Neural progenitor cell (in vitro differentiated cells): ENCODE results near the gene RNF214. TPM values are rescaled to one million over a fixed set of nuclear protein-coding genes. Genes with fewer than 3 reads are reported as not detected.
A peak's percentile ranks its signal among the peaks of the same experiment; 100 is the strongest.

ENCODE experiments used
- DNase-seq: peaks from one replicate; pipeline ENCODE4 v3.0.0-alpha.2; 2016; ENCODE audit warnings: low spot score
- H2AFZ ChIP-seq: fragments of 200-600 bp; sonication (generic); replicated peaks from 2 replicates; pipeline ENCODE4 v1.6.1; 2016; ENCODE audit warnings: antibody characterized with exemption
- H3F3A ChIP-seq: fragments of 200-600 bp; sonication (generic); 2 replicates; pipeline ENCODE4 v1.6.1; 2016; ENCODE audit warnings: antibody characterized with exemption, low read depth
- H3K27ac ChIP-seq: fragments of 200-600 bp; sonication (generic); 2 replicates; pipeline ENCODE4 v1.5.1; 2016; ENCODE audit warnings: mild to moderate bottlenecking
- H3K27me3 ChIP-seq: fragments of 200-600 bp; sonication (generic); 2 replicates; pipeline ENCODE4 v1.6.1; 2016; ENCODE audit warnings: mild to moderate bottlenecking, moderate library complexity
- H3K36me3 ChIP-seq: fragments of 200-600 bp; sonication (generic); 2 replicates; pipeline ENCODE4 v1.5.1; 2016
- H3K4me1 ChIP-seq: fragments of 200-600 bp; sonication (generic); 2 replicates; pipeline ENCODE4 v1.6.1; 2016; ENCODE audit warnings: mixed run types
- H3K4me2 ChIP-seq: fragments of 200-600 bp; sonication (generic); 2 replicates; pipeline ENCODE4 v1.6.1; 2016
- H3K4me3 ChIP-seq: fragments of 200-600 bp; sonication (generic); 2 replicates; pipeline ENCODE4 v1.5.1; 2016
- H3K79me2 ChIP-seq: fragments of 200-600 bp; sonication (generic); 2 replicates; pipeline ENCODE4 v1.6.1; 2016; ENCODE audit warnings: low read depth
- H3K9ac ChIP-seq: fragments of 200-600 bp; sonication (generic); 2 replicates; pipeline ENCODE4 v1.6.1; 2016
- H3K9me3 ChIP-seq: fragments of 200-600 bp; sonication (generic); 2 replicates; pipeline ENCODE4 v1.5.1; 2016; ENCODE audit warnings: low read depth
- H4K20me1 ChIP-seq: fragments of 200-600 bp; sonication (generic); 2 replicates; pipeline ENCODE4 v1.6.1; 2016; ENCODE audit warnings: low read depth
- H3K27ac Mint-ChIP-seq: 3 replicates; pipeline ENCODE4 v1.8.0; 2021; ENCODE audit warnings: mixed read lengths
- H3K27me3 Mint-ChIP-seq: 2 replicates; pipeline ENCODE4 v1.8.0; 2022; ENCODE audit warnings: low read depth, mild to moderate bottlenecking, inconsistent platforms, moderate library complexity, mixed read lengths; ENCODE audit not compliant: insufficient read depth
- H3K36me3 Mint-ChIP-seq: 3 replicates; pipeline ENCODE4 v1.8.0; 2021; ENCODE audit warnings: mixed read lengths
- H3K4me1 Mint-ChIP-seq: 3 replicates; pipeline ENCODE4 v1.8.0; 2021; ENCODE audit warnings: mixed read lengths
- H3K4me3 Mint-ChIP-seq: 3 replicates; pipeline ENCODE4 v1.8.0; 2021; ENCODE audit warnings: mild to moderate bottlenecking, moderate library complexity, mixed read lengths
- H3K9me3 Mint-ChIP-seq: 3 replicates; pipeline ENCODE4 v1.8.0; 2020; ENCODE audit warnings: mixed read lengths
- CTCF ChIP-seq: fragments of 200-600 bp; sonication (generic); IDR thresholded peaks from 2 replicates; pipeline ENCODE4 v1.5.1; 2017; ENCODE audit warnings: antibody characterized with exemption, mild to moderate bottlenecking
- EZH2 ChIP-seq: fragments of 200-600 bp; sonication (generic); IDR thresholded peaks from 2 replicates; pipeline ENCODE4 v1.6.1; 2017; ENCODE audit warnings: antibody characterized with exemption, mild to moderate bottlenecking, moderate library complexity
- EZH2phosphoT487 ChIP-seq: fragments of 200-600 bp; sonication (generic); IDR thresholded peaks from 2 replicates; pipeline ENCODE4 v1.6.1; 2017; ENCODE audit warnings: antibody characterized with exemption
- total RNA-seq: library from RNA; depleted of rRNA; stranded (reverse); fragments of >200 nt; gene quantifications from 2 replicates; pipeline ENCODE4 v1.2.3, GENCODE V29; 2015; ENCODE audit warnings: low replicate concordance

RNF214 gene
- total RNA-seq, 1 donor from 2014 or later: 43.6 TPM

- peaks cover 29% of the 10 kb centered on the region for H3F3A ChIP-seq
- no peaks in the 10 kb centered on the region for H3K9me3 ChIP-seq
- H3K4me3 ChIP-seq: no peak overlapping the region
- no peaks in the 10 kb centered on the region for H4K20me1 ChIP-seq
- Mint-ChIP-seq H3K4me1 (peaks cover 22% of the 10 kb centered on the region), H3K9me3 (no peaks in the 10 kb centered on the region), H3K36me3 (no peaks in the 10 kb centered on the region), H3K27ac (peak overlapping the region; percentile 66), H3K4me3 (no peak overlapping the region), H3K27me3 (peaks cover 10% of the 10 kb centered on the region)
- H3K27me3 ChIP-seq: no peaks in the 10 kb centered on the region
- H3K36me3 ChIP-seq: no peaks in the 10 kb centered on the region
- no peak for DNase-seq
- no peak overlapping the region for H3K9ac ChIP-seq
- H3K79me2 ChIP-seq: no peaks in the 10 kb centered on the region
- no peak overlapping the region for H3K4me2 ChIP-seq
- no peak overlapping the region for H2AFZ ChIP-seq
- TF ChIP-seq CTCF: no peak
- TF ChIP-seq EZH2: no peak
- TF ChIP-seq EZH2phosphoT487: no peak
- H3K4me1 ChIP-seq: peaks cover 22% of the 10 kb centered on the region
- no peak overlapping the region for H3K27ac ChIP-seq
Measured at GRCh38 chr11:117298195-117298594, 65.7 kb downstream of the RNF214 start.

GRCh38 chr11:117299351-117300282 lies 67.1 kb downstream of the RNF214 start:
- peak overlapping the region; percentile 87 for H2AFZ ChIP-seq

GRCh38 chr11:117300283-117300663 lies 67.8 kb downstream of the RNF214 start:
- Histone ChIP-seq H3K9ac (no peak overlapping the region), H3K36me3 (no peaks in the 10 kb centered on the region)

More at GRCh38 chr11:117299351-117300282, 67.1 kb downstream of the RNF214 start:
- Histone ChIP-seq H3K4me2 (peak overlapping the region; percentile 59), H3F3A (peaks cover 24% of the 10 kb centered on the region), H4K20me1 (no peaks in the 10 kb centered on the region), H3K79me2 (no peaks in the 10 kb centered on the region), H3K4me1 (peaks cover 22% of the 10 kb centered on the region), H3K4me3 (no peak overlapping the region), H3K27ac (peak overlapping the region; percentile 67), H3K9me3 (no peaks in the 10 kb centered on the region), H3K9ac (no peak overlapping the region), H3K27me3 (no peaks in the 10 kb centered on the region), H3K36me3 (no peaks in the 10 kb centered on the region)
- H3K9me3 Mint-ChIP-seq: no peaks in the 10 kb centered on the region
- H3K27me3 Mint-ChIP-seq: peaks cover 11% of the 10 kb centered on the region
- TF ChIP-seq EZH2 (no peak), CTCF (no peak), EZH2phosphoT487 (no peak)
- H3K27ac Mint-ChIP-seq: peak overlapping the region; percentile 72
- peak; percentile 20 for DNase-seq
- H3K4me3 Mint-ChIP-seq: peak overlapping the region; percentile 13
- H3K36me3 Mint-ChIP-seq: no peaks in the 10 kb centered on the region
- peaks cover 22% of the 10 kb centered on the region for H3K4me1 Mint-ChIP-seq

More at GRCh38 chr11:117300283-117300663, 67.8 kb downstream of the RNF214 start:
- Histone ChIP-seq H3K27me3 (no peaks in the 10 kb centered on the region), H3K9me3 (no peaks in the 10 kb centered on the region), H3K4me3 (no peak overlapping the region), H2AFZ (peak overlapping the region; percentile 87), H3K4me2 (peak overlapping the region; percentile 59), H3K27ac (peak overlapping the region; percentile 61), H3K79me2 (no peaks in the 10 kb centered on the region), H3K4me1 (peaks cover 22% of the 10 kb centered on the region), H4K20me1 (no peaks in the 10 kb centered on the region), H3F3A (peaks cover 24% of the 10 kb centered on the region)
- no peaks in the 10 kb centered on the region for H3K36me3 Mint-ChIP-seq
- no peak overlapping the region for H3K4me3 Mint-ChIP-seq
- DNase-seq: peak; percentile 73
- H3K27me3 Mint-ChIP-seq: peaks cover 11% of the 10 kb centered on the region
- peak overlapping the region; percentile 72 for H3K27ac Mint-ChIP-seq
- H3K9me3 Mint-ChIP-seq: no peaks in the 10 kb centered on the region
- no peak for TF ChIP-seq EZH2
- TF ChIP-seq EZH2phosphoT487: no peak
- no peak for TF ChIP-seq CTCF
- peaks cover 22% of the 10 kb centered on the region for H3K4me1 Mint-ChIP-seq
